CD4-positive, alpha-beta T cell treated with Interleukin-21 for 1 hour (primary cell): ENCODE data around the gene ITGA6.
"Not testable (repeated sequence)": the region's sequence is repeated elsewhere in the genome, so short reads cannot be mapped to it uniquely, and the experiment has no call there.

Source experiments
- DNase-seq: peaks from one replicate; pipeline ENCODE4 v3.0.0-alpha.2; 2020

ITGA6 gene

DNA sequence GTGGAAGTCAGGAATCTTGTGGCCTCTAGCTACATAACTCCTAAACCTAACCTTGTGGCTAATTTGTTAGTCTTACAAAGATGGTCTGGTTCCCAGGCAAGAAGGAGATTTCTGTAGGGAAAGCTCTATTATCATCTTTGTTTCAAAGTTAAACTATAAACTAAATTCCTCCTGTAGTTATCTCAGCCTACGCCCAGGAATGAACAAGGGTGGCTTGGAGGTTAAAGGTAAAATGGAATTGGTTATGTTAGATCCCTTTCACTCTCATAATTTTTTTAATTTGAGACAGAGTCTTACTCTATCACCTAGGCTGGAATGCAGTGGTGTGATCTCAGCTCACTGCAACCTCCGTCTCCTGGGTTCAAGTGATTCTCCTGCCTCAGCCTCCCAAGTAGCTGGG lies 103.9 kb downstream of the ITGA6 start:
- DNase-seq = no peak

GRCh38 chr2:172532461-172532860 lies 105.1 kb downstream of the ITGA6 start:
- DNase-seq = not testable (repeated sequence)

- no peak for DNase-seq
Measured at GRCh38 chr2:172533687-172534086, 106.3 kb downstream of the ITGA6 start.

GRCh38 chr2:172535119-172535518 lies 107.7 kb downstream of the ITGA6 start:
- no peak for DNase-seq

DNA sequence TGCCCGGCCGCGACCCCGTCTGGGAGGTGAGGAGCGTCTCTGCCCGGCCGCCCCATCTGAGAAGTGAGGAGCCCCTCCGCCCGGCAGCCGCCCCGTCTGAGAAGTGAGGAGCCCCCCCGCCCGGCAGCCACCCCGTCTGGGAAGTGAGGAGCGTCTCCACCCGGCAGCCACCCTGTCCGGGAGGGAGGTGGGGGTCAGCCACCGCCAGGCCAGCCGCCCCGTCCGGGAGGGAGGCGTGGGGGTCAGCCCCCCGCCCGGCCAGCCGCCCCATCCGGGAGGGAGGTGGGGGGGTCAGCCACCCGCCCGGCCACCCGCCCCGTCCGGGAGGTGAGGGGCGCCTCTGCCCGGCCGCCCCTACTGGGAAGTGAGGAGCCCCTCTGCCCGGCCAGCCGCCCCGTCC lies 110.5 kb downstream of the ITGA6 start:
- DNase-seq = not testable (repeated sequence)

- no peak for DNase-seq
Measured at GRCh38 chr2:172539767-172540166, 112.4 kb downstream of the ITGA6 start.

GRCh38 chr2:172540421-172540820 lies 113.0 kb downstream of the ITGA6 start:
- DNase-seq = no peak

GRCh38 chr2:172545408-172546075 lies 118.2 kb downstream of the ITGA6 start:
- DNase-seq = no peak

GRCh38 chr2:172549131-172549530 lies 121.7 kb downstream of the ITGA6 start:
- DNase-seq = no peak

- peak; percentile 38 for DNase-seq
Measured at GRCh38 chr2:172549802-172550201, 122.4 kb downstream of the ITGA6 start.

DNA sequence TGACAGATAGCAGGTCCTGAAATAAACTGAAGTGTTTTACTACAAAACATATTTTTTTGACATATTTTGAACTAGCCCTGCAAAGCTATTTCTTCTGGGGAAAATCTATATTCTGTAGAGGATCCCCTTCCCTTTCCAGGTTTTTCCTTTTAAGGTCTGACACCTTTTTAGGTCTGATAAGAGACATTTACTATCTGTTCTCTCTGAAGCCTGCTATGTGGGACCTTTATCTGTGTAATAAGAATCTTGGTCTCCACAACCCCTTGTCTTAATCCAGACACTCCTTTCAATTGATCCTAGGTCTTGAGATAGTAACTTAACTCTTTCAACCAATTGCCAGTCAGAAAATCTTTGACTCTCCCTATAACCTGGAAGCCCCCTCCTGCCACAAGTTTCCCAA lies 123.0 kb downstream of the ITGA6 start:
- DNase-seq = no peak

DNA sequence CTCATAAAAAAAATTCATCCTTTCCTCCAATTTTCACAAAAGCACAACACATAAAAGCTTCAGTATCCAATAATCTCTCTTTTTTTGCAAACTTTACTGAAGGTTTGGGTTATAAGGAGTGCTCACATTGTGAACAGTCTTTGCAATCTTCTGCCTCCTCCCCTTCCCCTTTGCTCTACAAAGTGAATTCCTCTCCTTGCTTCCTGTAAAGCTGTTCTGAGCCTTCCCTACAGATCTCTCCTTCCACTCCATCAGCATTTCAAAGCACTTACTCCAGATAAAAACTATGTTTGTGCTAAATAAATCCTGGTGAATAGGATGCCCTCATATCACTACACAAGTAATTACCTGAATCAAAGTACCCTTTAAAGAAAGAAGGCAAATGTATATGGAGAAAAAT lies 123.9 kb downstream of the ITGA6 start:
- no peak for DNase-seq

GRCh38 chr2:172552547-172553291 lies 125.3 kb downstream of the ITGA6 start:
- no peak for DNase-seq

DNA sequence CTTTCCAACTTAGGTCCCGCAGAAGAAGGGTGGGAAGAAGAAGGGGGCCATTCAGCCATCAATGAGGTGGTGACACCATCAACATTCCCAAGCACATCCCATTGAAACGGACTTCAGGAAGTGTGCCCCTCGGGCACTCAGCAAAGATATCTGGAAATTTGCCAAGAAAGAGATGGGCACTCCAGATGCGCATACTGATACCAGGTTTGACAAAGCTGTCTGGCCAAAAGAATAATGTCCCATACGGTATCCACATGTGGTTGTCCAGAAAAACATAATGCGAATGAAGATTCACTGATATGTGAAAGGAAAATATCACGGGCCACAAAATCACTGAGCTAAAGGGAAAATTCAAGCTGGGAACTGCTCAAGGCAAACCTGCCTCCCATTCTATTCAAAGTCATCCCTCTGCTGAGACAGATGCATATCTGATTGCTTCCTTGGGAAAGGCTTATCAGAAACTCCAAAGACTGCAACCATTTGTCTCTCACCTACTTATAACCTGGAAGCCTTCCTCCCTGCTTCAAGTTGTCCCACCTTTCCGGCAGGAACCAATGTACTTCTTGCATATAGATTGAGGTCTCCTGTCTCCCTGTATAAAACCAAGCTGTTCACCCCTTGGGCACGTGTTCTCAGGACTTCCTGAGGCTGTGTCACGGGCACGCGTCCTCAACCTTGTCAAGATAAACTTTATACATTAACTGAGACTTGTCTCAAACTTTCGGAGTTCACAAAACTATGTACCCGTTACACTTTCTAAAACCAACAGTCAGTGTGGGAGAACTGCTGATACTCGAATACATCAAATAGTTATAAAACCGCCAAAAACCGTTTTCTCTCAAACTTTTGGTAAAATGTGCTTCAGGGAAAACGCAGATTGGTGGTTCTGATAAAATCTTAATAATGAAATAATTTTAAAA lies 127.2 kb downstream of the ITGA6 start:
- DNase-seq = peak; percentile 4

DNA sequence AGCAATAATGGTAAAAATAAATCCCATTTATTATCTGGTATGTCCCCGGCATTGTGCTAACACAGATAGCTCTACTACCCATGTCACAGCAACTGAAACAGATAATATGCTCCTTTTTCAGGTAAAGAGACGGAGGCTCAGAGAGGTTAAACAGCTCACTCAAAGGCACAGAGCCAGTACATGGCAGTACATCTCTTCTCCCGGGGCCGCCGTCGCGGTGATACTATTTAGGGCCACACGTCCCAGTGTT lies 127.8 kb downstream of the ITGA6 start:
- DNase-seq = no peak
